Ovary (tissue), 9 donors: ENCODE measurements around the gene MGAT4C. TPM values are rescaled to one million over a fixed set of nuclear protein-coding genes. Genes with fewer than 3 reads are reported as not detected.

ENCODE experiments used
- DNase-seq, 5 donors: peaks; one replicate each; pipeline ENCODE4 v3.0.0-alpha.2; 2019 to 2020
- H3K27ac ChIP-seq, 2 donors: fragments of 200-600 bp; one replicate each; pipeline versions ENCODE4 v1.5.1 to v1.8.0; 2019 to 2022
- H3K27me3 ChIP-seq: fragments of 200-600 bp; one replicate; pipeline ENCODE4 v1.8.0; 2022
- H3K36me3 ChIP-seq: fragments of 200-600 bp; sonication (generic); one replicate; pipeline ENCODE4 v1.5.1; 2019
- H3K4me1 ChIP-seq: one replicate; pipeline ENCODE4 v1.8.1; 2013; ENCODE audit warnings: mild to moderate bottlenecking, moderate library complexity; ENCODE audit not compliant: insufficient read depth
- H3K4me3 ChIP-seq: fragments of 200-600 bp; sonication (generic); one replicate; pipeline ENCODE4 v1.5.1; 2017
- H3K9me3 ChIP-seq, 2 donors: fragments of 200-600 bp in 1 of 2; sonication (generic) in 1 of 2; one replicate each; pipeline versions ENCODE4 v1.5.1 to v1.8.1; 2013 to 2019; ENCODE audit warnings: mild to moderate bottlenecking in 1 of 2, moderate library complexity in 1 of 2
- CTCF ChIP-seq, 3 donors: fragments of 450-650 bp in 2 of 3; fragments of 200-600 bp in 1 of 3; IDR thresholded peaks; one replicate each; pipeline versions ENCODE4 v1.5.1 to v1.8.0; 2016 to 2022; ENCODE audit warnings: antibody characterized with exemption in 3 of 3, mild to moderate bottlenecking in 1 of 3
- EP300 ChIP-seq: sonication (generic); formaldehyde crosslinking; IDR thresholded peaks from one replicate; pipeline ENCODE4 v1.6.1; 2017; ENCODE audit warnings: antibody characterized with exemption
- POLR2A ChIP-seq: fragments of 450-650 bp; IDR thresholded peaks from one replicate; pipeline ENCODE4 v1.6.1; 2017; ENCODE audit warnings: antibody characterized with exemption, mild to moderate bottlenecking, moderate library complexity
- WGBS, 3 donors: extraction: QIAGEN DNeasy Blood & Tissue Kit in 1 of 3; methylation state at CpG; one replicate each; pipeline versions ENCODE4 v1.1.5 to v1.1.7; 2013 to 2017; 5-methylcytosine and 5-hydroxymethylcytosine counted together
- intact Hi-C, 4 donors: fragments of 100-400 bp; cut with DNase I; formaldehyde crosslinking; loops; one replicate each; pipeline versions ENCODE4 v1.11.0 to v1.15.1; 2022 to 2023
- polyA plus RNA-seq, 2 donors: library from polyadenylated mRNA; stranded (reverse); fragments of 200-250 nt in 1 of 2; fragments of 350-450 nt in 1 of 2; fragmentation: Illumina TruSeq in 1 of 2; extraction: RNeasy Lipid Tissue Mini Kit (QIAGEN cat#74804) in 1 of 2; gene quantifications; one replicate each; pipeline ENCODE4 v1.2.3, GENCODE V29; 2013 to 2014
- total RNA-seq, 7 donors: library from RNA; depleted of rRNA in 2 of 7; stranded (reverse); fragments of >200 nt in 2 of 7; fragmentation: NEBNext Ultra II Directional in 3 of 7; extraction: Animal tissue kit (Norgen Biotek cat#: 25700) in 3 of 7; gene quantifications; one replicate each; pipeline versions ENCODE4 v1.1.0 to v1.2.4, GENCODE V29; 2016 to 2023
- donor health status: DM: no; HTN: no; CAD: no; lungs with moderate emphysema.
- donor health status: DM: no; HTN: no; CAD: no.
- donor health status: Bipolar disorder and iron deficiency.
- donor health status: DM: yes; HTN: yes; CAD: no.
- donor health status: DM: no; HTN: no; CAD: no.
- donor health status: DM: yes; HTN: yes; CAD: no.

Gene MGAT4C
- total and polyA plus RNA-seq, 9 donors: under 0.01 to 0.32 (median 0.05) TPM; not detected in 2

GRCh38 chr12:85956081-85956480, 300.1 kb downstream of the MGAT4C start:
- no peak for DNase-seq
- Histone ChIP-seq H3K27me3 (no peaks in the 10 kb centered on the region), H3K4me3 (no peak overlapping the region), H3K36me3 (no peaks in the 10 kb centered on the region), H3K27ac (no peak overlapping the region), H3K4me1 (no peaks in the 10 kb centered on the region), H3K9me3 (no peaks in the 10 kb centered on the region)
- WGBS, 3 donors: 52 to 65% (median 52%) methylated on average over 2 of the region's 2 CpGs
- intact Hi-C loops: no loop called here
- TF ChIP-seq EP300: no peak
- no peak for TF ChIP-seq CTCF (IDR thresholded peaks at IDR 0.05)
- TF ChIP-seq POLR2A: no peak

DNA sequence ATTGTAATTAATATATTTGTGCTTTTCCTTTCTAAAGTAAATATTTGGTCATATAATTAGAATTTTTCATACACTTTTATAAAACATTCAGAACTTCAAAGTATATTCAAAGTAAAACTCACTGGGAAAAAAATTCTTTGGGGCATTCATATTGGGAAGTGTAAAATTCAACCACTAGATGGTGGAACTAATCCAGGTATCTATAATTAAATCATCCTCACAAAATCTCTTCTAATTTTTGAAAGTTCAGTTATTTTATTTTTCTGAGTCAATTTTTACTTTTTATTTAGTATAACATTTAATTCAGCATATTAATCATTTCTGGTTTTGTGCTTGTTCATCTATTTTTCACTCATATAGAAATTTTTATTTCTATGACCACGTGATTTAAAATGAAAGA, 301.1 kb downstream of the MGAT4C start:
- TF ChIP-seq POLR2A: no peak
- no peak for TF ChIP-seq EP300
- no peak for TF ChIP-seq CTCF (IDR thresholded peaks at IDR 0.05)
- intact Hi-C loops: no loop called here
- H3K27ac ChIP-seq: no peak overlapping the region
- no peaks in the 10 kb centered on the region for H3K27me3 ChIP-seq
- H3K4me1 ChIP-seq: no peaks in the 10 kb centered on the region
- no peaks in the 10 kb centered on the region for H3K9me3 ChIP-seq
- H3K4me3 ChIP-seq: no peak overlapping the region
- no peak for DNase-seq
- no peaks in the 10 kb centered on the region for H3K36me3 ChIP-seq
- WGBS, 3 donors: 35 to 44% (median 35%) methylated on average over 1 of the region's 1 CpG

- no peaks in the 10 kb centered on the region for H3K36me3 ChIP-seq
- WGBS, 3 donors: 14 to 21% (median 19%) methylated on average over 1 of the region's 1 CpG
- no peak overlapping the region for H3K27ac ChIP-seq
- H3K4me3 ChIP-seq: no peak overlapping the region
- no peak for DNase-seq
- H3K27me3 ChIP-seq: no peaks in the 10 kb centered on the region
- no peaks in the 10 kb centered on the region for H3K9me3 ChIP-seq
- H3K4me1 ChIP-seq: no peaks in the 10 kb centered on the region
- TF ChIP-seq CTCF (IDR thresholded peaks at IDR 0.05) (no peak), POLR2A (no peak), EP300 (no peak)
- intact Hi-C loops: no loop called here
Observed at GRCh38 chr12:85951823-85952222, 304.4 kb downstream of the MGAT4C start.

- Histone ChIP-seq H3K4me1 (no peaks in the 10 kb centered on the region), H3K36me3 (no peaks in the 10 kb centered on the region), H3K4me3 (no peak overlapping the region), H3K27me3 (no peaks in the 10 kb centered on the region), H3K9me3 (no peaks in the 10 kb centered on the region), H3K27ac (no peak overlapping the region)
- 21 to 38% (median 30%) methylated on average over 1 of the region's 1 CpG for WGBS, 3 donors
- TF ChIP-seq CTCF (IDR thresholded peaks at IDR 0.05) (no peak), EP300 (no peak), POLR2A (no peak)
- DNase-seq: no peak
- intact Hi-C loops: no loop called here
Observed at GRCh38 chr12:85949253-85949652, 306.9 kb downstream of the MGAT4C start.

DNA sequence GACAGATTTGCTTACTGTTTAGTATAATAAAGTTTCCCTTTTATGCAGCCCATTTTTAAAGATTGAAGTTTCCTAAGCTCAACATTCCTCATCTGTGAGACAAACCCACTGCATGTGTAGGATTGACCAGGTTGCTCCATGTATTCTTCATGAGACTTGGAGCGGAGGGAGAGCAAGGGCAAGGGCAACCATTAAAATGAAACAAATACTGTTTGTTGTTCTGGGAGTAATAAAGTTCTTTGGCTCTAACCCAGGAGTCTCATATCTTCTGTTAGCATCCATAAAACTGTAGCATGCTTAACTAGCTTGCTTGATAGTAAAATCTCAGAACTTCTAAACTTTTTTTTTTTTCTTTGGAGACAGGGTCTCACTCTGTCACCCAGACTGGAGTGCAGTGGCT, 307.9 kb downstream of the MGAT4C start:
- Histone ChIP-seq H3K4me1 (no peaks in the 10 kb centered on the region), H3K27me3 (no peaks in the 10 kb centered on the region), H3K27ac (no peak overlapping the region), H3K9me3 (no peaks in the 10 kb centered on the region), H3K4me3 (no peak overlapping the region), H3K36me3 (no peaks in the 10 kb centered on the region)
- intact Hi-C loops: no loop called here
- TF ChIP-seq CTCF (IDR thresholded peaks at IDR 0.05) (no peak), POLR2A (no peak), EP300 (no peak)
- WGBS, 3 donors: 57 to 73% (median 71%) methylated on average over 1 of the region's 1 CpG
- DNase-seq: no peak
